22Rv1 (cell line): ENCODE data around the gene JSRP1.

Experiments
- H3K27ac ChIP-seq: fragments of 450-650 bp; 2 replicates; pipeline ENCODE4 v1.5.1; 2017
- CTCF ChIP-seq: fragments of 450-650 bp; IDR thresholded peaks from 2 replicates; pipeline ENCODE4 v1.5.1; 2017; ENCODE audit warnings: mild to moderate bottlenecking
- ZFX ChIP-seq: fragments of 450-650 bp; IDR thresholded peaks from 2 replicates; pipeline ENCODE4 v1.6.1; 2017; ENCODE audit warnings: antibody characterized with exemption, borderline replicate concordance

JSRP1 gene

DNA sequence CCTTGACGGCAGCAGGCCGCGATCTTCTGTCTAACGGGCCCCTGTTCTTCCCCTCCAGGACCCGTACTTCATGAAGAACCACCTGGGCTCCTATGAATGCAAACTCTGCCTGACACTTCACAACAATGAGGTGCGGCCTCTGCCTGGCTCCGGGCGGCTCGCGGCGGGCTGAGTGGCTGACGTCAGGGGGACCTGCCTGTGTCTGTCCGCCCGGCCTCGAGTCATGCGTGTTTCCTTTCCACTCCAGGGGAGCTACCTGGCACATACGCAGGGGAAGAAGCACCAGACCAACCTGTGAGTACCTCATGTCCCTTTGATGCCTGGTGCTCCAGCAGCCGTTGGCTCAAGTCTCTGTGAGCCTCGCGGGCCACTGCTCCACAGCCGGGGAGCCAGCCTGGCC, 11.7 kb downstream of the JSRP1 start:
- TF ChIP-seq CTCF: no peak
- no peak for TF ChIP-seq ZFX
- H3K27ac ChIP-seq: no peak overlapping the region

DNA sequence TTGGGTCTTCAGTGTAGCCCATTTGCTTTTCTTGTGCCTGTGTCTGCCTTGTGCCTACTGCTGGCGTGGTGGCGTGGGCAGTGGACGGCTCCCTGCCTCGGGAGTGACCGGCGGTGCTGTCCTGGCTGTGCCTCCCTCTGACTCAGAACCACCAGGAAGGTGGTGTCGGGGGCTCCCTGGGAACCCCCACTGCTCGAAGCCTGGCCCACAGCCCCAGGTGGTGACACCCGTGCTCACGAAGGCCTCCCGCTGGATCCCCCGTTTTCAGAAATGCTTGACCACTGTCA, 12.1 kb downstream of the JSRP1 start:
- TF ChIP-seq ZFX (no peak), CTCF (no peak)
- H3K27ac ChIP-seq: no peak overlapping the region

GRCh38 chr19:2243274-2244124, 12.7 kb downstream of the JSRP1 start:
- TF ChIP-seq ZFX: no peak
- no peak for TF ChIP-seq CTCF
- H3K27ac ChIP-seq: no peak overlapping the region

DNA sequence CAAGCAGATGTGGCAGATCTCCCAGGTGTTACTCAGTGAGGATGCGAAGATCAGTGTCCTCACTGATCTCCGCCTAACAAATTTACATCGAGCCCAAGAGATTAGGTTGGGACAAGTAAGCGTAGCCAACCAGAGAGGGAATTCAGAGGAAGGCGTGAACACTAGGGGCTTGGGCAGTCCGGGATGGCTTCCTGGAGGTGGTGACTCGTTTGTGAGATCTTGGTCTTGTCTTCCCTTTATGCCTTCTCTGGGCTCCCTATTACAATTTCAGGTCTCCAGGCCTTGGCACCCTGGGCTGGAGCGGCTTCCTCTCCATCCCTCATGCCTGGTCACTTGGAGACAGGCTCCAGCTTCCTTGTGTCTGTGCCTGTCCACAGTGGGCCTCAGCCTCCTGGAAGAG, 13.4 kb downstream of the JSRP1 start:
- H3K27ac ChIP-seq: no peak overlapping the region
- TF ChIP-seq CTCF (no peak), ZFX (no peak)

DNA sequence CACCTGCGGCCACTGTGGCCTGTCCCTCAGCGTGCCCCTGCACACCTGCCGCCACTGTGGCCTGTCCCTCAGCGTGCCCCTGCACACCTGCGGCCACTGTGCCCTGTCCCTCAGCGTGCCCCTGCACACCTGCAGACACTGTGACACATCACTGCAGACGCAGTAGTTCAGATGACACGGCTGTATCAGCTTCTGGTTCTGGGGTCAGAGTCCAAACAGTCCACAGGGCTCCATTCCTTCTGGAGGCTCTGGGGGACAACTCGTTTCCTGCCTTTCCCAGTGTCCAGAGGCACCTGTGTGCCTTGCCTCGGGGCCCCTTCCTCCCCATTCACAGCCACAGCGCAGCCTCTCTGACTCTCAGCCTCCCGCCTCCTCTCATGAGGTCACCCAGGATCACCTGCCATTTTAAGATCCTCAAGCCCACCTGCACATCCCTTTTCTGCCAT, 14.1 kb downstream of the JSRP1 start:
- no peak overlapping the region for H3K27ac ChIP-seq
- TF ChIP-seq ZFX (no peak), CTCF (no peak)

DNA sequence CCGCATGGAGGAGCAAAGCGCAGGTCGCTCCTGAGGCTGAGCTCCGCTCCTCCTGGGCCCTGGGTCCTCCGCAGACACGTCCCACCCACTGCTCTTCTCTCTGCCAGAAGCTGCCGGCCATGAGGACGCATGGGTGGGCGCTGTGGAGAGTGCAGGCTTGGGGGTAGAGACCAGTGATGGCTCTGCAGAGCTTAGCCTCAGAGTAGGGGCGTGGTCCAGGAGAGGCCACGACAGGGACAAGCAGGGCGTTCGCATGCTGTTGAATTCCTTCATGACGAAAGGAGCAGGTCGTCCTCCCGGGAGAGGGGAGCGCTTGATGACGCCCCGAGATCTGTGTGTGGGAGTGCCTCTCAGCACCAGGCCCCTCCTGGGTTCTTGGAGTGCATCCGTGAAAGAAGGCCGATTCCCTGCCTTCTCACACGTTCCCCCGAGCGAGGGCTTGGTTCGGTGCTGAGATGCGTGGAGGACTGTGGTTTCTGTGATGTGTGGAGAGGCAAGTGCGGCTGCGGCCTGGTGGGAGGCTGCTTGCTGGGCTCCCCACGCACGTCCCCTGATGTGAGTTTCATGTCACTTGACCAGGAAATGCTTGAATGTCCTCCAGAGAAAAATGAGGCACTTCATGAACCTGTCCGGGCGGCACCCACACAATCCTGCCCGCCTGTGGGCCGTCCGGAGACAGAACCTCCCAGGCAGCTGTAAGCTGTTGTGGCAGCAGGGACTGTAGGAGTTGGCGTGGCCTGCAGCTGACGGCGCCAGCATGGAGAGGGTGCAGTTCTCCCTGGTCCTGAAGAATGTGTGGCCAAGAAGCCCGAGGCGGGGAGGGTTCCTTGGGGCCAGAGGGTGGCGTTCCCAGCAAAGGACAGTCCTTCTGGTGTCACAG, 15.1 kb downstream of the JSRP1 start:
- no peak overlapping the region for H3K27ac ChIP-seq
- no peak for TF ChIP-seq ZFX
- no peak for TF ChIP-seq CTCF
